ENCODE measurements around the gene GDE1. TPM values are rescaled to one million over a fixed set of nuclear protein-coding genes. Genes with fewer than 3 reads are reported as not detected.

GDE1 gene
- total RNA-seq, 2 donors from 2014 or later, result 49.9 to 56.5 TPM

- Histone ChIP-seq H3K9me3 (ENCODE audit: control insufficient read depth, low read length) (no peaks in the 10 kb centered on the region), H3K36me3 (ENCODE audit: control insufficient read depth, insufficient read depth, low read length) (peaks cover 11% of the 10 kb centered on the region), H3K4me1 (ENCODE audit: control insufficient read depth, insufficient read depth, low read length) (no peaks in the 10 kb centered on the region), H3K4me3 (ENCODE audit: low read length) (peak overlapping the region; percentile 93), H3K27ac (ENCODE audit: low read depth, low read length) (no peak overlapping the region), H3K27me3 (ENCODE audit: control insufficient read depth, insufficient read depth, low read length, poor library complexity, severe bottlenecking) (no peaks in the 10 kb centered on the region), H3K9ac (ENCODE audit: extremely low read depth, low read length, poor library complexity, severe bottlenecking) (no peak overlapping the region)
- no peak for TF ChIP-seq CTCF (conservative IDR thresholded peaks at IDR 0.05)
- Mint-ChIP-seq H3K9me3 (no peaks in the 10 kb centered on the region), H3K36me3 (ENCODE audit: low read depth) (peaks cover 2% of the 10 kb centered on the region), H3K27me3 (ENCODE audit: insufficient read depth) (no peaks in the 10 kb centered on the region), H3K4me3 (peak overlapping the region; percentile 99), H3K27ac (peak overlapping the region; percentile 99), H3K4me1 (peaks cover 35% of the 10 kb centered on the region)
- WGBS, 2 experiments (ENCODE audit: insufficient coverage in 1 of 2, insufficient read length in 1 of 2), result 81 to 87% methylated on average over 10 to 18 of the region's 18 CpGs
- no peak for DNase-seq
These were observed 1.3 kb upstream of the GDE1 start for GRCh38 chr16:19523184-19523558.

GRCh38 chr16:19522760-19523159 lies 862 bp upstream of the GDE1 start:
- Mint-ChIP-seq H3K36me3 (ENCODE audit: low read depth) (peaks cover 2% of the 10 kb centered on the region), H3K9me3 (no peaks in the 10 kb centered on the region), H3K4me3 (peak overlapping the region; percentile 84), H3K27me3 (ENCODE audit: insufficient read depth) (no peaks in the 10 kb centered on the region), H3K4me1 (peaks cover 35% of the 10 kb centered on the region), H3K27ac (peak overlapping the region; percentile 99)
- H3K36me3 ChIP-seq (ENCODE audit: control insufficient read depth, insufficient read depth, low read length), result peaks cover 7% of the 10 kb centered on the region
- no peaks in the 10 kb centered on the region for H3K9me3 ChIP-seq (ENCODE audit: control insufficient read depth, low read length)
- peak overlapping the region; percentile 34 for H3K27ac ChIP-seq (ENCODE audit: low read depth, low read length)
- no peak for TF ChIP-seq CTCF (conservative IDR thresholded peaks at IDR 0.05)
- no peak overlapping the region for H3K9ac ChIP-seq (ENCODE audit: extremely low read depth, low read length, poor library complexity, severe bottlenecking)
- no peak for DNase-seq
- H3K27me3 ChIP-seq (ENCODE audit: control insufficient read depth, insufficient read depth, low read length, poor library complexity, severe bottlenecking), result no peaks in the 10 kb centered on the region
- no peaks in the 10 kb centered on the region for H3K4me1 ChIP-seq (ENCODE audit: control insufficient read depth, insufficient read depth, low read length)
- H3K4me3 ChIP-seq (ENCODE audit: low read length), result peak overlapping the region; percentile 93
- WGBS, 2 experiments (ENCODE audit: insufficient coverage in 1 of 2, insufficient read length in 1 of 2), result 88 to 100% methylated on average over 1 to 2 of the region's 2 CpGs

- no peaks in the 10 kb centered on the region for H3K27me3 ChIP-seq (ENCODE audit: control insufficient read depth, insufficient read depth, low read length, poor library complexity, severe bottlenecking)
- Mint-ChIP-seq H3K36me3 (ENCODE audit: low read depth) (peaks cover 6% of the 10 kb centered on the region), H3K4me3 (peak overlapping the region; percentile 84), H3K9me3 (no peaks in the 10 kb centered on the region), H3K4me1 (peaks cover 35% of the 10 kb centered on the region), H3K27ac (peak overlapping the region; percentile 99), H3K27me3 (ENCODE audit: insufficient read depth) (no peaks in the 10 kb centered on the region)
- peaks cover 9% of the 10 kb centered on the region for H3K36me3 ChIP-seq (ENCODE audit: control insufficient read depth, insufficient read depth, low read length)
- H3K27ac ChIP-seq (ENCODE audit: low read depth, low read length), result peak overlapping the region; percentile 2
- no peak overlapping the region for H3K9ac ChIP-seq (ENCODE audit: extremely low read depth, low read length, poor library complexity, severe bottlenecking)
- no peak for TF ChIP-seq CTCF (conservative IDR thresholded peaks at IDR 0.05)
- 47 to 80% methylated on average over 1 to 5 of the region's 5 CpGs for WGBS, 2 experiments (ENCODE audit: insufficient coverage in 1 of 2, insufficient read length in 1 of 2)
- no peak for DNase-seq
- no peaks in the 10 kb centered on the region for H3K9me3 ChIP-seq (ENCODE audit: control insufficient read depth, low read length)
- H3K4me1 ChIP-seq (ENCODE audit: control insufficient read depth, insufficient read depth, low read length), result no peaks in the 10 kb centered on the region
- H3K4me3 ChIP-seq (ENCODE audit: low read length), result peak overlapping the region; percentile 93
These were observed 467 bp upstream of the GDE1 start for GRCh38 chr16:19522397-19522732.
